CD4-positive, alpha-beta T cell (primary cell): ENCODE data around the gene EPHB1. TPM values are rescaled to one million over a fixed set of nuclear protein-coding genes. Genes with fewer than 3 reads are reported as not detected.

Experiments
- ATAC-seq: fragments of 200-7000 bp; cut with Tn5 transposase; one replicate; pipeline ENCODE4 v1.10.0; 2022; ENCODE audit warnings: mild to moderate bottlenecking; ENCODE audit not compliant: poor library complexity
- CTCF ChIA-PET: fragments of 350-600 bp; sonication (Branson Sonifier 250); formaldehyde crosslinking; loops from one replicate; lab custom pipeline; 2021; ENCODE audit warnings: antibody characterized with exemption, inconsistent platforms; lab: Charles Lee
- POLR2A ChIA-PET: fragments of 350-600 bp; sonication (Branson Sonifier 250); formaldehyde crosslinking; loops from one replicate; lab custom pipeline; 2021; ENCODE audit warnings: antibody characterized with exemption, inconsistent platforms; lab: Charles Lee
- DNase-seq, 14 experiments: peaks; one replicate each; pipeline ENCODE4 v3.0.0-alpha.2; 2013 to 2020; ENCODE audit warnings: mixed read lengths in 2 of 14
- H3K27ac ChIP-seq, 2 donors: one replicate each; pipeline versions ENCODE4 v1.5.1 to v1.7.0; 2013; ENCODE audit warnings: low read length in 2 of 2, low read depth in 1 of 2, mild to moderate bottlenecking in 1 of 2
- H3K27me3 ChIP-seq, 2 experiments: 1 replicate in 1 of 2; 2 replicates in 1 of 2; pipeline versions ENCODE4 v1.6.1 to v1.7.0; 2013; ENCODE audit warnings: low read length in 2 of 2, control low read depth in 1 of 2, mild to moderate bottlenecking in 1 of 2, moderate library complexity in 1 of 2; ENCODE audit not compliant: insufficient read depth in 2 of 2, control insufficient read depth in 1 of 2
- H3K36me3 ChIP-seq: one replicate; pipeline ENCODE4 v1.6.1; 2013; ENCODE audit warnings: low read length, control low read depth; ENCODE audit not compliant: insufficient read depth
- H3K4me1 ChIP-seq: one replicate; pipeline ENCODE4 v1.6.1; 2013; ENCODE audit warnings: low read length, control low read depth; ENCODE audit not compliant: insufficient read depth
- H3K4me3 ChIP-seq: one replicate; pipeline ENCODE4 v1.5.1; 2013; ENCODE audit warnings: mild to moderate bottlenecking, low read length, moderate library complexity
- H3K9me3 ChIP-seq, 2 experiments: 1 replicate in 1 of 2; 2 replicates in 1 of 2; pipeline versions ENCODE4 v1.6.1 to v1.7.0; 2013; ENCODE audit warnings: low read length in 2 of 2, mild to moderate bottlenecking in 2 of 2, control low read depth in 1 of 2, moderate library complexity in 1 of 2; ENCODE audit not compliant: control insufficient read depth in 1 of 2, insufficient read depth in 1 of 2
- H3K27ac Mint-ChIP-seq: one replicate; pipeline ENCODE4 v1.8.0; 2020; ENCODE audit warnings: mixed read lengths
- H3K27me3 Mint-ChIP-seq: one replicate; pipeline ENCODE4 v1.8.0; 2021; ENCODE audit warnings: mixed read lengths
- H3K36me3 Mint-ChIP-seq: one replicate; pipeline ENCODE4 v1.8.0; 2021; ENCODE audit warnings: low read depth, mixed read lengths
- H3K4me1 Mint-ChIP-seq: one replicate; pipeline ENCODE4 v1.8.0; 2021; ENCODE audit warnings: low read depth, mixed read lengths
- H3K4me3 Mint-ChIP-seq: one replicate; pipeline ENCODE4 v1.8.0; 2020; ENCODE audit warnings: mild to moderate bottlenecking, mixed read lengths
- H3K9me3 Mint-ChIP-seq: one replicate; pipeline ENCODE4 v1.8.0; 2020; ENCODE audit warnings: mixed read lengths
- intact Hi-C, 2 experiments: fragments of 100-400 bp; cut with DNase I in 1 of 2; cut with micrococcal nuclease in 1 of 2; formaldehyde crosslinking; loops; one replicate each; pipeline versions ENCODE4 v1.15.1 to v1.9.0; 2023 to 2025; cut with DNase I, micrococcal nuclease
- total RNA-seq, 174 experiments: library from RNA in 2 of 174; stranded (reverse) in 2 of 174; gene quantifications; one replicate each; pipeline ENCODE4 v1.2.3 and lab custom pipeline; 2021 to 2026
- TF ChIP-seq, protein P1 (sequence below): fragments of 200-600 bp; IDR thresholded peaks from one replicate; pipeline ENCODE4 v1.8.0; 2022; ENCODE audit warnings: antibody characterized with exemption, mild to moderate bottlenecking

The EPHB1 gene
- total RNA-seq, 2 experiments from 2014 or later = 0.08 to 0.49 TPM

DNA sequence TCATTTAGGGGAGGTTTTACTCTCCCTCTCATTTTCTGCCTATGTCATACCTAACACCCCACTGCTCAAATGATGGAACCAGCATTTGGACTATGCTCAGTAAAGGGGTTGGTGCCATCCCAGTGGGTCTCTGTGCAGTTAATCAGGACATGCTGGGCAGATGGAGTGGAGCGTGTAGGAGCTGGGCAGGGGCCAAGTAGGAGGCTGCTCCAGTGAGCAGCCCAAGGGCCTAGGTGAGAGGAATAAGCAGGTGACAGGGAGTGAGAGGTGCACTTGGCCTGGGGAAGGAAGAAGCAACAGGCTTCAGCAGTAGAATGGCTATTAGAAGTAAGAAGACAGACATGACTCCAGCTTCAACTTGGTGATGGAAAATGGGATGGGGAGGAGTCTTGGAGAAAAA is 72.2 kb downstream of the EPHB1 start:
- no peaks in the 10 kb centered on the region for H3K4me1 ChIP-seq
- peaks cover 0 to 3% of the 10 kb centered on the region in 2 experiments for H3K9me3 ChIP-seq
- intact Hi-C loops = no loop called here
- no peak overlapping the region for H3K4me3 ChIP-seq
- Mint-ChIP-seq H3K27ac (no peak overlapping the region), H3K9me3 (no peaks in the 10 kb centered on the region), H3K4me3 (no peak overlapping the region), H3K27me3 (peaks cover 4% of the 10 kb centered on the region), H3K36me3 (no peaks in the 10 kb centered on the region), H3K4me1 (no peaks in the 10 kb centered on the region)
- DNase-seq (no peak), ATAC-seq (no peak)
- no peak overlapping the region for H3K27ac ChIP-seq
- TF ChIP-seq, protein P1, sequence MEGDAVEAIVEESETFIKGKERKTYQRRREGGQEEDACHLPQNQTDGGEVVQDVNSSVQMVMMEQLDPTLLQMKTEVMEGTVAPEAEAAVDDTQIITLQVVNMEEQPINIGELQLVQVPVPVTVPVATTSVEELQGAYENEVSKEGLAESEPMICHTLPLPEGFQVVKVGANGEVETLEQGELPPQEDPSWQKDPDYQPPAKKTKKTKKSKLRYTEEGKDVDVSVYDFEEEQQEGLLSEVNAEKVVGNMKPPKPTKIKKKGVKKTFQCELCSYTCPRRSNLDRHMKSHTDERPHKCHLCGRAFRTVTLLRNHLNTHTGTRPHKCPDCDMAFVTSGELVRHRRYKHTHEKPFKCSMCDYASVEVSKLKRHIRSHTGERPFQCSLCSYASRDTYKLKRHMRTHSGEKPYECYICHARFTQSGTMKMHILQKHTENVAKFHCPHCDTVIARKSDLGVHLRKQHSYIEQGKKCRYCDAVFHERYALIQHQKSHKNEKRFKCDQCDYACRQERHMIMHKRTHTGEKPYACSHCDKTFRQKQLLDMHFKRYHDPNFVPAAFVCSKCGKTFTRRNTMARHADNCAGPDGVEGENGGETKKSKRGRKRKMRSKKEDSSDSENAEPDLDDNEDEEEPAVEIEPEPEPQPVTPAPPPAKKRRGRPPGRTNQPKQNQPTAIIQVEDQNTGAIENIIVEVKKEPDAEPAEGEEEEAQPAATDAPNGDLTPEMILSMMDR = no peak
- H3K36me3 ChIP-seq = no peaks in the 10 kb centered on the region
- no peaks in the 10 kb centered on the region for H3K27me3 ChIP-seq
- ChIA-PET CTCF (no interaction called here), POLR2A (no interaction called here)

DNA sequence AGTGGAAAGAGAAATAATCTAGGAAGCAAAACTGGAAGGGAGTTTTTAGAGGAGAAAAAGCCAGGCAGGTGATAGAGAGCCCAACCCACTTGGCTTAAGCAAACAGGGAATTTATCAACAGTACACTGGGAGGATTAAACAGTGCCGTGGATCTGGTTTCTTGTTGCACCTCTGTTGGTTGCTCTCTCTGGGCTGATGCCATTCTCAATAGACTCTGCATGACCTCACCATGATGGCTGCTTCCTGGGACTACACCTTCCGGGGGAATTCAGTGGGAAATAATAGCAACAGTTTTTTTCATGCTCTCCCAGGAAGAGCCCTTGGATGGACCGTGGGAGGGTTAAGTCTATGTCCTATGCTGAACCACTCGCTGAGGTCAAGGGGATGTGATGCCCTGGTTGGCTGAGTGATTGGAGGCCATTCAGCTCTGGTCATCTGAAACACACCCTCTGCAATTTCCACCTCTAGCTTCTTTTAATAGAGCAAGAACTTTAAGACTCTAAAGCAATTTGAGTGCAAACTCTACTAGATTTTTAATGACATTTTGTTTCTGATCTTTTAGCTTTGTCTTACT is 74.2 kb downstream of the EPHB1 start:
- H3K36me3 Mint-ChIP-seq = no peaks in the 10 kb centered on the region
- CTCF ChIA-PET = interaction anchor here (1.5 kb wide), 1 partner anchor 9 kb away, joined by 3 read pairs; no protein-coding TSS in a partner anchor

DNA sequence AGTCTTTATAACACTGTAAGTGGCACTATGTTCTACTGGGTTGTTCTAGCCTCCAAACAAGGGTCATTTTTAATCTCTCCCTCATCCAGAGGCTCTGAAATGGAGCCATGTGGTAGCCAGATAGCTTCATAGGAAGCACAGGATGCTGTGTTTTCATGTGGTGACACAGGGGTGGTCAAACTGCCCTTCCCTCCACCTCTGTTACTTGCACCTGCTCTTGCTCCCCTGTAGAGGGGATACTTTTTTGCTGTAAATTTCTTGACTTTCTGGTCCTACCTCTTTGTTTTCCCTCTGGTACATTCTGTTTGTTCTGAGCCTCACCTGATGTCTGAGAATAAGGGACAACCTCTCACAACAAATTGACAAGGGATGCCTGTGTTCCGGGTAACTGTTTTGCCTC is 76.8 kb downstream of the EPHB1 start:
- CTCF ChIA-PET = no interaction called here
- TF ChIP-seq, protein P1 = no peak
- POLR2A ChIA-PET = no interaction called here
- Mint-ChIP-seq H3K36me3 (no peaks in the 10 kb centered on the region), H3K27me3 (peaks cover 4% of the 10 kb centered on the region), H3K9me3 (peaks cover 2% of the 10 kb centered on the region), H3K4me1 (no peaks in the 10 kb centered on the region), H3K27ac (no peak overlapping the region), H3K4me3 (no peak overlapping the region)
- Histone ChIP-seq H3K9me3 (peaks cover 0 to 9% of the 10 kb centered on the region in 2 experiments), H3K27me3 (no peaks in the 10 kb centered on the region), H3K4me3 (no peak overlapping the region), H3K4me1 (no peaks in the 10 kb centered on the region), H3K27ac (no peak overlapping the region), H3K36me3 (no peaks in the 10 kb centered on the region)
- intact Hi-C loops = no loop called here
- ATAC-seq = no peak
- no peak for DNase-seq

More for the DNA sequence above, 74.2 kb downstream of the EPHB1 start:
- Mint-ChIP-seq H3K27me3 (peaks cover 4% of the 10 kb centered on the region), H3K4me1 (no peaks in the 10 kb centered on the region), H3K4me3 (no peak overlapping the region), H3K9me3 (no peaks in the 10 kb centered on the region), H3K27ac (no peak overlapping the region)
- TF ChIP-seq, protein P1 = no peak
- Histone ChIP-seq H3K4me1 (no peaks in the 10 kb centered on the region), H3K36me3 (no peaks in the 10 kb centered on the region), H3K9me3 (peaks cover 0 to 3% of the 10 kb centered on the region in 2 experiments), H3K27me3 (no peaks in the 10 kb centered on the region), H3K4me3 (no peak overlapping the region), H3K27ac (no peak overlapping the region)
- POLR2A ChIA-PET = no interaction called here
- DNase-seq (no peak), ATAC-seq (no peak)
- intact Hi-C loops = no loop called here
